ENCODE results near the gene TRIP12.

TRIP12 gene

GRCh38 chr2:229738024-229738625 is 183.7 kb downstream of the TRIP12 start:
- H3K4me2 ChIP-seq (ENCODE audit: low read depth, low read length, poor library complexity, severe bottlenecking), result no peak overlapping the region
- H3K9ac ChIP-seq (ENCODE audit: low read depth, low read length, poor library complexity, severe bottlenecking), result no peak overlapping the region
- H3K36me3 ChIP-seq (ENCODE audit: insufficient read depth, low read length), result no peaks in the 10 kb centered on the region
- no peak overlapping the region for H3K4me3 ChIP-seq (ENCODE audit: low read length, poor library complexity, severe bottlenecking)
- H3K9me2 ChIP-seq (replicated peaks; ENCODE audit: low read depth, low read length), result no peaks in the 10 kb centered on the region
- no peaks in the 10 kb centered on the region for H3K79me2 ChIP-seq (ENCODE audit: insufficient read depth, low read length)
- H4K20me1 ChIP-seq (ENCODE audit: insufficient read depth, low read length, poor library complexity, severe bottlenecking), result no peaks in the 10 kb centered on the region
- peaks cover 6% of the 10 kb centered on the region; the same call in 1 of the 2 replicates for H3K9me3 ChIP-seq (ENCODE audit: insufficient read depth, low read depth, low read length)
- no peak overlapping the region for H2AFZ ChIP-seq (ENCODE audit: low read length)
- no peaks in the 10 kb centered on the region for H3F3A ChIP-seq (ENCODE audit: low read depth)
- TF ChIP-seq CTCF (conservative IDR thresholded peaks at IDR 0.05; ENCODE audit: low read length), result no peak
- TF ChIP-seq EZH2phosphoT487 (IDR thresholded peaks at IDR 0.05; ENCODE audit: borderline replicate concordance), result no peak
- H3K4me1 ChIP-seq (ENCODE audit: insufficient read depth, low read length, poor library complexity, severe bottlenecking), result no peaks in the 10 kb centered on the region
- no peaks in the 10 kb centered on the region for H3K27me3 ChIP-seq (ENCODE audit: insufficient read depth, low read length, poor library complexity, severe bottlenecking)

- no peaks in the 10 kb centered on the region for H3F3A ChIP-seq (ENCODE audit: low read depth)
- H3K9ac ChIP-seq (ENCODE audit: low read depth, low read length, poor library complexity, severe bottlenecking), result no peak overlapping the region
- no peaks in the 10 kb centered on the region for H3K4me1 ChIP-seq (ENCODE audit: insufficient read depth, low read length, poor library complexity, severe bottlenecking)
- no peaks in the 10 kb centered on the region for H3K36me3 ChIP-seq (ENCODE audit: insufficient read depth, low read length)
- no peak overlapping the region for H3K4me2 ChIP-seq (ENCODE audit: low read depth, low read length, poor library complexity, severe bottlenecking)
- H2AFZ ChIP-seq (ENCODE audit: low read length), result no peak overlapping the region
- TF ChIP-seq EZH2phosphoT487 (IDR thresholded peaks at IDR 0.05; ENCODE audit: borderline replicate concordance), result no peak
- no peak for TF ChIP-seq CTCF (conservative IDR thresholded peaks at IDR 0.05; ENCODE audit: low read length)
- no peaks in the 10 kb centered on the region for H3K79me2 ChIP-seq (ENCODE audit: insufficient read depth, low read length)
- H3K9me3 ChIP-seq (ENCODE audit: insufficient read depth, low read depth, low read length), result peaks cover 6% of the 10 kb centered on the region; the same call in 1 of the 2 replicates
- H3K27me3 ChIP-seq (ENCODE audit: insufficient read depth, low read length, poor library complexity, severe bottlenecking), result no peaks in the 10 kb centered on the region
- H3K4me3 ChIP-seq (ENCODE audit: low read length, poor library complexity, severe bottlenecking), result no peak overlapping the region
- H3K9me2 ChIP-seq (replicated peaks; ENCODE audit: low read depth, low read length), result no peaks in the 10 kb centered on the region
- no peaks in the 10 kb centered on the region for H4K20me1 ChIP-seq (ENCODE audit: insufficient read depth, low read length, poor library complexity, severe bottlenecking)
These were observed 187.4 kb downstream of the TRIP12 start for GRCh38 chr2:229734410-229734809.

GRCh38 chr2:229733611-229734245 is 188.1 kb downstream of the TRIP12 start:
- Histone ChIP-seq H3K27me3 (ENCODE audit: insufficient read depth, low read length, poor library complexity, severe bottlenecking) (no peaks in the 10 kb centered on the region), H3K79me2 (ENCODE audit: insufficient read depth, low read length) (no peaks in the 10 kb centered on the region), H3K9me2 (replicated peaks; ENCODE audit: low read depth, low read length) (no peaks in the 10 kb centered on the region), H3K9ac (ENCODE audit: low read depth, low read length, poor library complexity, severe bottlenecking) (no peak overlapping the region), H3K4me2 (ENCODE audit: low read depth, low read length, poor library complexity, severe bottlenecking) (no peak overlapping the region), H2AFZ (ENCODE audit: low read length) (no peak overlapping the region), H3K4me3 (ENCODE audit: low read length, poor library complexity, severe bottlenecking) (no peak overlapping the region), H3K36me3 (ENCODE audit: insufficient read depth, low read length) (no peaks in the 10 kb centered on the region), H3K9me3 (ENCODE audit: insufficient read depth, low read depth, low read length) (peaks cover 6% of the 10 kb centered on the region; the same call in 1 of the 2 replicates), H3K4me1 (ENCODE audit: insufficient read depth, low read length, poor library complexity, severe bottlenecking) (no peaks in the 10 kb centered on the region), H3F3A (ENCODE audit: low read depth) (no peaks in the 10 kb centered on the region), H4K20me1 (ENCODE audit: insufficient read depth, low read length, poor library complexity, severe bottlenecking) (no peaks in the 10 kb centered on the region)
- no peak for TF ChIP-seq CTCF (conservative IDR thresholded peaks at IDR 0.05; ENCODE audit: low read length)
- no peak for TF ChIP-seq EZH2phosphoT487 (IDR thresholded peaks at IDR 0.05; ENCODE audit: borderline replicate concordance)

Data from Loucy (cell line).